ENCODE measurements around the gene IKZF1. TPM values are rescaled to one million over a fixed set of nuclear protein-coding genes. Genes with fewer than 3 reads are reported as not detected.

IKZF1 gene
- total RNA-seq, 1 donor from 2014 or later = 0.11 TPM

DNA sequence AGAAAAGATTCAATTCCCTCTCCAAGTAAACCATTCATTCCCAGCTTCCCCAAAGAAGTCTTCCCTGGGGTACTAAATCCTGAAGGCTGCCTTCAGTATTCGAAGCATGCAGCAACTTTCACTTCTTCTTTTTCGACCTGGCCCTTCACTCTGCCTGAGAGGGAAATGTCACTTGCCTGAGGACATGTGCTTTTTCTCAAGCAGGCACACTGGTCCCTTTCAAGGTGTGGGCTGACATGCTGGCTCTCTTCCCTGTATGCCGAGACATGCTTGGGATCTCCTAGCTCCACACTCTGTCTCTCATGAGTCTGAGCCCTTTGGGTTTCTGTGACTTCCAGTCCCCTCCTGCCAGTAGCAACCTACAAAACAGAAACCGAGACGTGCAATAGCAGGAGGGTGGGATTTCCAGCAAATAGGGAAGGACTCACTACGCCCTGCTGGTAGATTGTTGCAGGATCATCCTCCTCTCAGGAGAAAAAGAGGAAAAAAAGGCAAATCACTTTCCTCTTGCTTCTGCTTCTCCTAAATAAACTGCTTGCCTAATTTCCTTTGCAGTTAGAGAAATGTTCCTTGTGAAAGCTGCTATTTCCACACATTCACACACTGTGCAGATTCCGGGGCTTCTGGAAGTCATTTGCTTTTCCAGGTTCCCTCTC, 112.1 kb downstream of the IKZF1 start:
- Histone ChIP-seq H3K36me3 (no peaks in the 10 kb centered on the region), H3K27ac (no peak overlapping the region), H3K4me3 (no peak overlapping the region), H3K4me2 (no peak overlapping the region), H2AFZ (replicated peaks) (peak overlapping the region; percentile 6), H3K9me3 (ENCODE audit: low read depth) (no peaks in the 10 kb centered on the region), H4K20me1 (ENCODE audit: low read depth) (no peaks in the 10 kb centered on the region), H3K4me1 (peaks cover 6% of the 10 kb centered on the region), H3K27me3 (no peaks in the 10 kb centered on the region), H3F3A (ENCODE audit: low read depth) (peaks cover 4% of the 10 kb centered on the region), H3K9ac (no peak overlapping the region), H3K79me2 (ENCODE audit: low read depth) (no peaks in the 10 kb centered on the region)
- Mint-ChIP-seq H3K4me3 (no peak overlapping the region), H3K27me3 (ENCODE audit: insufficient read depth, low read depth) (peaks cover 2% of the 10 kb centered on the region), H3K27ac (no peak overlapping the region), H3K36me3 (no peaks in the 10 kb centered on the region), H3K4me1 (no peaks in the 10 kb centered on the region), H3K9me3 (no peaks in the 10 kb centered on the region)
- no peak for DNase-seq (ENCODE audit: low spot score)
- no peak for TF ChIP-seq EZH2phosphoT487 (IDR thresholded peaks at IDR 0.05)
- TF ChIP-seq EZH2 (IDR thresholded peaks at IDR 0.05) = no peak
- TF ChIP-seq, protein P1, sequence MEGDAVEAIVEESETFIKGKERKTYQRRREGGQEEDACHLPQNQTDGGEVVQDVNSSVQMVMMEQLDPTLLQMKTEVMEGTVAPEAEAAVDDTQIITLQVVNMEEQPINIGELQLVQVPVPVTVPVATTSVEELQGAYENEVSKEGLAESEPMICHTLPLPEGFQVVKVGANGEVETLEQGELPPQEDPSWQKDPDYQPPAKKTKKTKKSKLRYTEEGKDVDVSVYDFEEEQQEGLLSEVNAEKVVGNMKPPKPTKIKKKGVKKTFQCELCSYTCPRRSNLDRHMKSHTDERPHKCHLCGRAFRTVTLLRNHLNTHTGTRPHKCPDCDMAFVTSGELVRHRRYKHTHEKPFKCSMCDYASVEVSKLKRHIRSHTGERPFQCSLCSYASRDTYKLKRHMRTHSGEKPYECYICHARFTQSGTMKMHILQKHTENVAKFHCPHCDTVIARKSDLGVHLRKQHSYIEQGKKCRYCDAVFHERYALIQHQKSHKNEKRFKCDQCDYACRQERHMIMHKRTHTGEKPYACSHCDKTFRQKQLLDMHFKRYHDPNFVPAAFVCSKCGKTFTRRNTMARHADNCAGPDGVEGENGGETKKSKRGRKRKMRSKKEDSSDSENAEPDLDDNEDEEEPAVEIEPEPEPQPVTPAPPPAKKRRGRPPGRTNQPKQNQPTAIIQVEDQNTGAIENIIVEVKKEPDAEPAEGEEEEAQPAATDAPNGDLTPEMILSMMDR (IDR thresholded peaks at IDR 0.05) = peak; percentile 4

DNA sequence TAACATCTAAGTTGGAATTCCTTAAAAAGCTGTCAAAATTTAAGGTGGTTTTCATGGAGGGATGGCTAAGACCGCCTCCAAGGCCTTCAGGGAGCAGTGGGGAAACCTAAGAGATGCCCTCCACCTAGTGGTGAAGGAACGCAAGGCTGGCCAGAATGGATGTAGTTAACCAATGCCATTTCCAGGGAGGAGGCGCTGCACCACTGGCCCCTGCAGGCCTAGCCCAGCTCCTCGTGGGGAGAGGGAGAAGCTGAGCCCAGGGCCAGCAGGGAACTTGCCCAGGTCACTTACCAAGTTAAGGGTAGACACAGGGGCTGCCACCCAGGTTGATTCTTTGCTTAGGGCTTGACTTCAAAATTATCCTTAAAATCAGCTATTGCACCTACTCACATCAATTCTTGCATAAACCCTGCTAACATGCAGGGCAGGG, 113.6 kb downstream of the IKZF1 start:
- no peaks in the 10 kb centered on the region for H3K36me3 ChIP-seq
- no peak overlapping the region for H3K27ac Mint-ChIP-seq
- H3K9ac ChIP-seq = no peak overlapping the region

DNA sequence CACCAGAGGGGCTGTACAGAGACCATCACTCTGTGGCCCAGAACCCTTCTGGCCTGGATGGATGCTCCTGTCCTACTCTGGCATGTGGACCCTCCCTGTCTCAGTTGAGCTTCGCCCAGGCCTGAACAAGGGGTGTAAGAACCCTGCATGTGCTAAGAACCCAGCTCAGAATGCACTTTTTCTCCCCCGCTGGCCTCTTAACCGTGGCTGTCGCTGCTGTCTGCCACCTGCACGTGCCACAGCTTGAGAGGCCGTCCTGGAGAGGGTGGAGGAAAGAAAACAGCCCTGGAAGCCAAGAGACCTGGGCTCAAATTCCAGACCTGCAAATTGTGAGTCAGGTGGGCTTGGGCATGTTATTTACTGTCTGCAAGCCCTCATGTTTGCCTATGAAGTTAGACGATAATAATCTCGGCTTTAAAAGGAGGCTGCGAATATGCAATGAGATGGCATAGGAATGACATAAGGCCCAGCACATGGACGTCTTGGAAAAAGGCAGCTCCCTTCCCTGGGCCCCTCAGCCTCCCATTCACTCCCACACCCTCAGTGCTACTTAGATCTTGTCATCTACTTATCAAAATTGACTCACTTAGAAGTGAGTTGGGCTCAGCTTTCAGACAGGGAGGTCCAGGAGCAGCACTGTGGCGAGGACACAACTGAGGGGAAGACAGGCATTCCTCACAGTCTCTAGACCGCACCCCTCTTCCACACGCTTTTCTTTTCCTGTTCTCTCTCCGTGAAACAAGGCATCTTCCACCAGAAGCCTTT, 114.2 kb downstream of the IKZF1 start:
- Histone ChIP-seq H4K20me1 (ENCODE audit: low read depth) (no peaks in the 10 kb centered on the region), H3K4me2 (no peak overlapping the region), H3K27me3 (no peaks in the 10 kb centered on the region), H3K9me3 (ENCODE audit: low read depth) (no peaks in the 10 kb centered on the region), H3K4me3 (no peak overlapping the region), H3F3A (ENCODE audit: low read depth) (peaks cover 4% of the 10 kb centered on the region), H2AFZ (replicated peaks) (no peak overlapping the region), H3K27ac (no peak overlapping the region), H3K4me1 (peaks cover 14% of the 10 kb centered on the region), H3K36me3 (no peaks in the 10 kb centered on the region), H3K9ac (no peak overlapping the region), H3K79me2 (ENCODE audit: low read depth) (no peaks in the 10 kb centered on the region)
- no peaks in the 10 kb centered on the region for H3K36me3 Mint-ChIP-seq
- no peak overlapping the region for H3K4me3 Mint-ChIP-seq
- no peak overlapping the region for H3K27ac Mint-ChIP-seq
- no peak for TF ChIP-seq EZH2 (IDR thresholded peaks at IDR 0.05)
- TF ChIP-seq, protein P1 (IDR thresholded peaks at IDR 0.05) = no peak
- no peak for TF ChIP-seq EZH2phosphoT487 (IDR thresholded peaks at IDR 0.05)
- no peaks in the 10 kb centered on the region for H3K9me3 Mint-ChIP-seq
- DNase-seq (ENCODE audit: low spot score) = no peak
- peaks cover 4% of the 10 kb centered on the region for H3K4me1 Mint-ChIP-seq
- H3K27me3 Mint-ChIP-seq (ENCODE audit: insufficient read depth, low read depth) = peaks cover 2% of the 10 kb centered on the region

More for the DNA sequence above, 113.6 kb downstream of the IKZF1 start:
- H3K4me3 Mint-ChIP-seq = no peak overlapping the region
- no peaks in the 10 kb centered on the region for H3K36me3 Mint-ChIP-seq
- H3K9me3 Mint-ChIP-seq = no peaks in the 10 kb centered on the region
- peaks cover 4% of the 10 kb centered on the region for H3K4me1 Mint-ChIP-seq
- H3K4me3 ChIP-seq = no peak overlapping the region
- H4K20me1 ChIP-seq (ENCODE audit: low read depth) = no peaks in the 10 kb centered on the region
- TF ChIP-seq EZH2 (IDR thresholded peaks at IDR 0.05) (no peak), EZH2phosphoT487 (IDR thresholded peaks at IDR 0.05) (no peak)
- TF ChIP-seq, protein P1 (IDR thresholded peaks at IDR 0.05) = peak; percentile 93
- no peaks in the 10 kb centered on the region for H3K27me3 ChIP-seq
- peak; percentile 87 for DNase-seq (ENCODE audit: low spot score)
- H3K4me2 ChIP-seq = no peak overlapping the region
- no peak overlapping the region for H3K27ac ChIP-seq
- H3K27me3 Mint-ChIP-seq (ENCODE audit: insufficient read depth, low read depth) = peaks cover 2% of the 10 kb centered on the region
- H3F3A ChIP-seq (ENCODE audit: low read depth) = peaks cover 4% of the 10 kb centered on the region
- no peak overlapping the region for H2AFZ ChIP-seq (replicated peaks)
- H3K4me1 ChIP-seq = peaks cover 14% of the 10 kb centered on the region
- no peaks in the 10 kb centered on the region for H3K9me3 ChIP-seq (ENCODE audit: low read depth)
- no peaks in the 10 kb centered on the region for H3K79me2 ChIP-seq (ENCODE audit: low read depth)

All from neural progenitor cell (in vitro differentiated cells).